Femur (tissue), 1 donor: ENCODE data around the gene DGCR2.
"Not testable (repeated sequence)": the region's sequence is repeated elsewhere in the genome, so short reads cannot be mapped to it uniquely, and the experiment has no call there.

Experiments
- DNase-seq: peaks from one replicate; pipeline ENCODE4 v3.0.0-alpha.2; 2017

Gene DGCR2

GRCh38 chr22:19105867-19106802, 16.1 kb downstream of the DGCR2 start:
- DNase-seq, result no peak

GRCh38 chr22:19105456-19105855, 16.8 kb downstream of the DGCR2 start:
- no peak for DNase-seq

GRCh38 chr22:19103880-19104821, 18.1 kb downstream of the DGCR2 start:
- DNase-seq, result no peak

GRCh38 chr22:19098157-19098556, 24.1 kb downstream of the DGCR2 start:
- no peak for DNase-seq

GRCh38 chr22:19097518-19097917, 24.7 kb downstream of the DGCR2 start:
- DNase-seq, result no peak

- DNase-seq, result no peak
Measured at GRCh38 chr22:19096555-19096954, 25.7 kb downstream of the DGCR2 start.

- DNase-seq, result no peak
Measured at GRCh38 chr22:19094393-19094997, 27.7 kb downstream of the DGCR2 start.

- DNase-seq, result no peak
Measured at GRCh38 chr22:19092725-19093124, 29.5 kb downstream of the DGCR2 start.

GRCh38 chr22:19090586-19091127, 31.6 kb downstream of the DGCR2 start:
- no peak for DNase-seq

- DNase-seq, result no peak
Measured at GRCh38 chr22:19090183-19090582, 32.0 kb downstream of the DGCR2 start.

- DNase-seq, result no peak
Measured at GRCh38 chr22:19088866-19089595, 33.2 kb downstream of the DGCR2 start.

- no peak for DNase-seq
Measured at GRCh38 chr22:19086896-19087295, 35.3 kb downstream of the DGCR2 start.

GRCh38 chr22:19086417-19086816, 35.8 kb downstream of the DGCR2 start:
- no peak for DNase-seq

GRCh38 chr22:19085233-19085718, 36.9 kb downstream of the DGCR2 start:
- no peak for DNase-seq

- not testable (repeated sequence) for DNase-seq
Measured at GRCh38 chr22:19084586-19084985, 37.6 kb downstream of the DGCR2 start.

GRCh38 chr22:19084126-19084525, 38.1 kb downstream of the DGCR2 start:
- not testable (repeated sequence) for DNase-seq

- no peak for DNase-seq
Measured at GRCh38 chr22:19082793-19083192, 39.4 kb downstream of the DGCR2 start.

- no peak for DNase-seq
Measured at GRCh38 chr22:19082101-19082500, 40.1 kb downstream of the DGCR2 start.

- no peak for DNase-seq
Measured at GRCh38 chr22:19081351-19081750, 40.9 kb downstream of the DGCR2 start.

- no peak for DNase-seq
Measured at GRCh38 chr22:19080853-19081252, 41.4 kb downstream of the DGCR2 start.

GRCh38 chr22:19079691-19080090, 42.5 kb downstream of the DGCR2 start:
- DNase-seq, result no peak

GRCh38 chr22:19075404-19075803, 46.8 kb downstream of the DGCR2 start:
- no peak for DNase-seq
